Adipose tissue (tissue), 3 donors: ENCODE results near the gene ZNF578. TPM values are rescaled to one million over a fixed set of nuclear protein-coding genes. Genes with fewer than 3 reads are reported as not detected.
"Not testable (repeated sequence)": the region's sequence is repeated elsewhere in the genome, so short reads cannot be mapped to it uniquely, and the experiment has no call there.

Experiments
- H3K27ac ChIP-seq: one replicate; pipeline ENCODE4 v1.5.1; 2013; ENCODE audit warnings: low read depth, low read length
- WGBS, 3 donors: extraction: QIAGEN DNeasy Blood & Tissue Kit; methylation state at CpG; one replicate each; pipeline ENCODE4 v1.1.7; 2013; 5-methylcytosine and 5-hydroxymethylcytosine counted together
- polyA plus RNA-seq, 3 donors: library from polyadenylated mRNA; stranded (reverse); fragments of 200-250 nt; gene quantifications; one replicate each; pipeline ENCODE4 v1.2.3, GENCODE V29; 2013
- donor health status: healthy with polysubstance abuse.
- donor health status: Bipolar disorder and iron deficiency.
- donor health status: healthy.

The ZNF578 gene
- polyA plus RNA-seq, 3 donors, result 0.27 to 1.0 (median 0.40) TPM

GRCh38 chr19:52500474-52500873, 47.1 kb downstream of the ZNF578 start:
- WGBS, 3 donors, result 25 to 48% (median 46%) methylated on average over 3 of the region's 3 CpGs
- not testable (repeated sequence) for H3K27ac ChIP-seq

- 78 to 94% (median 79%) methylated on average over 12 of the region's 12 CpGs for WGBS, 3 donors
- H3K27ac ChIP-seq, result not testable (repeated sequence)
These were observed 47.6 kb downstream of the ZNF578 start for GRCh38 chr19:52500991-52501390.

- 91 to 98% (median 92%) methylated on average over 5 of the region's 5 CpGs for WGBS, 3 donors
- H3K27ac ChIP-seq, result no peak overlapping the region
These were observed 53.9 kb downstream of the ZNF578 start for GRCh38 chr19:52507266-52507665.

- no peak overlapping the region for H3K27ac ChIP-seq
- 75 to 94% (median 90%) methylated on average over 5 of the region's 5 CpGs for WGBS, 3 donors
These were observed 62.8 kb downstream of the ZNF578 start for GRCh38 chr19:52516191-52516590.

GRCh38 chr19:52518646-52519045, 65.3 kb downstream of the ZNF578 start:
- no peak overlapping the region for H3K27ac ChIP-seq
- 6 to 35% (median 22%) methylated on average over 2 of the region's 2 CpGs for WGBS, 3 donors

- WGBS, 3 donors, result 20 to 56% (median 50%) methylated on average over 5 to 7 of the region's 7 CpGs
These were observed 65.8 kb downstream of the ZNF578 start for GRCh38 chr19:52519175-52519574.

GRCh38 chr19:52520013-52520412, 66.7 kb downstream of the ZNF578 start:
- WGBS, 3 donors, result 29 to 36% (median 29%) methylated on average over 4 of the region's 4 CpGs
- H3K27ac ChIP-seq, result no peak overlapping the region

More at GRCh38 chr19:52519175-52519574, 65.8 kb downstream of the ZNF578 start:
- H3K27ac ChIP-seq, result not testable (repeated sequence)

- H3K27ac ChIP-seq, result no peak overlapping the region
- 73 to 86% (median 86%) methylated on average over 14 of the region's 14 CpGs for WGBS, 3 donors
These were observed 69.2 kb downstream of the ZNF578 start for GRCh38 chr19:52522551-52522950.

GRCh38 chr19:52524086-52524485, 70.7 kb downstream of the ZNF578 start:
- no peak overlapping the region for H3K27ac ChIP-seq
- WGBS, 3 donors, result 87 to 94% (median 90%) methylated on average over 20 of the region's 20 CpGs

GRCh38 chr19:52527134-52527955, 74.0 kb downstream of the ZNF578 start, which contains the start of gene ZNF808:
ZNF808 (plus strand) TSS chr19:52527668; CDS start chr19:52543285, 15,617 bp downstream.
- 0 to 1% (median 0%) methylated on average over 52 to 54 of the region's 54 CpGs for WGBS, 3 donors
- peak within 1 kb of the TSS; percentile 53 for H3K27ac ChIP-seq

- WGBS, 3 donors, result 2 to 3% (median 2%) methylated on average over 25 of the region's 25 CpGs
- peak overlapping the region; percentile 53 for H3K27ac ChIP-seq
These were observed 74.6 kb downstream of the ZNF578 start for GRCh38 chr19:52527956-52528351.

GRCh38 chr19:52532480-52532879, 79.1 kb downstream of the ZNF578 start:
- H3K27ac ChIP-seq, result no peak overlapping the region
- 88 to 98% (median 94%) methylated on average over 2 of the region's 2 CpGs for WGBS, 3 donors

GRCh38 chr19:52533901-52534300, 80.5 kb downstream of the ZNF578 start:
- H3K27ac ChIP-seq, result no peak overlapping the region
- 49 to 82% (median 58%) methylated on average over 5 of the region's 5 CpGs for WGBS, 3 donors

- WGBS, 3 donors, result 3 to 19% (median 5%) methylated on average over 14 to 15 of the region's 15 CpGs
- not testable (repeated sequence) for H3K27ac ChIP-seq
These were observed 82.0 kb downstream of the ZNF578 start for GRCh38 chr19:52535385-52535770.

- H3K27ac ChIP-seq, result no peak overlapping the region
- 2 to 13% (median 4%) methylated on average over 50 of the region's 50 CpGs for WGBS, 3 donors
These were observed 82.6 kb downstream of the ZNF578 start for GRCh38 chr19:52535771-52536447.

- H3K27ac ChIP-seq, result no peak overlapping the region
- 5 to 25% (median 9%) methylated on average over 17 of the region's 17 CpGs for WGBS, 3 donors
These were observed 83.1 kb downstream of the ZNF578 start for GRCh38 chr19:52536448-52536800.

- not testable (repeated sequence) for H3K27ac ChIP-seq
- whole genome bisulfite sequencing, 3 donors, result 42 to 85% (median 64%) methylated on average over 2 to 4 of the region's 4 CpGs
These were observed 85.5 kb downstream of the ZNF578 start for GRCh38 chr19:52538815-52539214.

GRCh38 chr19:52541176-52541575, 87.8 kb downstream of the ZNF578 start:
- WGBS, 3 donors, result 90 to 96% (median 94%) methylated on average over 5 of the region's 5 CpGs
- not testable (repeated sequence) for H3K27ac ChIP-seq

- WGBS, 3 donors, result 88 to 90% (median 89%) methylated on average over 5 of the region's 5 CpGs
These were observed 88.3 kb downstream of the ZNF578 start for GRCh38 chr19:52541608-52542007.

GRCh38 chr19:52542541-52542940, 89.2 kb downstream of the ZNF578 start:
- H3K27ac ChIP-seq, result not testable (repeated sequence)
- 78 to 79% (median 78%) methylated on average over 6 of the region's 6 CpGs for WGBS, 3 donors

More at GRCh38 chr19:52541608-52542007, 88.3 kb downstream of the ZNF578 start:
- no peak overlapping the region for H3K27ac ChIP-seq
